Endothelial cell (in vitro differentiated cells): ENCODE measurements around the gene MLLT3. TPM values are rescaled to one million over a fixed set of nuclear protein-coding genes. Genes with fewer than 3 reads are reported as not detected.

ENCODE experiments used
- DNase-seq: peaks from one replicate; pipeline ENCODE4 v3.0.0; 2021; ENCODE audit warnings: low spot score
- H3K27ac Mint-ChIP-seq: one replicate; pipeline ENCODE4 v1.8.0; 2021; ENCODE audit warnings: mixed read lengths, inconsistent platforms; ENCODE audit not compliant: unreplicated experiment
- H3K27me3 Mint-ChIP-seq: one replicate; pipeline ENCODE4 v1.8.0; 2021; ENCODE audit warnings: mild to moderate bottlenecking, moderate library complexity, mixed read lengths, inconsistent platforms; ENCODE audit not compliant: unreplicated experiment
- H3K36me3 Mint-ChIP-seq: one replicate; pipeline ENCODE4 v1.8.0; 2021; ENCODE audit warnings: mild to moderate bottlenecking, low read depth, mixed read lengths, inconsistent platforms; ENCODE audit not compliant: unreplicated experiment
- H3K4me1 Mint-ChIP-seq: one replicate; pipeline ENCODE4 v1.8.0; 2021; ENCODE audit warnings: mild to moderate bottlenecking, mixed read lengths, inconsistent platforms; ENCODE audit not compliant: unreplicated experiment
- H3K4me3 Mint-ChIP-seq: one replicate; pipeline ENCODE4 v1.8.0; 2021; ENCODE audit warnings: mild to moderate bottlenecking, mixed read lengths, inconsistent platforms; ENCODE audit not compliant: unreplicated experiment
- H3K9me3 Mint-ChIP-seq: one replicate; pipeline ENCODE4 v1.8.0; 2021; ENCODE audit warnings: mixed read lengths, inconsistent platforms; ENCODE audit not compliant: unreplicated experiment
- CTCF ChIP-seq: fragments of 200-600 bp; sonication (generic); IDR thresholded peaks from one replicate; pipeline ENCODE4 v1.5.0; 2021; ENCODE audit warnings: antibody characterized with exemption; ENCODE audit not compliant: unreplicated experiment
- total RNA-seq: library from RNA; stranded (reverse); fragmentation: NEBNext Ultra II Directional; extraction: Animal tissue kit (Norgen Biotek cat#: 25700); gene quantifications from one replicate; pipeline ENCODE4 v1.2.1, GENCODE V29; 2021; ENCODE audit not compliant: unreplicated experiment

MLLT3 gene
- total RNA-seq, 1 donor from 2014 or later, result 25.2 TPM

DNA sequence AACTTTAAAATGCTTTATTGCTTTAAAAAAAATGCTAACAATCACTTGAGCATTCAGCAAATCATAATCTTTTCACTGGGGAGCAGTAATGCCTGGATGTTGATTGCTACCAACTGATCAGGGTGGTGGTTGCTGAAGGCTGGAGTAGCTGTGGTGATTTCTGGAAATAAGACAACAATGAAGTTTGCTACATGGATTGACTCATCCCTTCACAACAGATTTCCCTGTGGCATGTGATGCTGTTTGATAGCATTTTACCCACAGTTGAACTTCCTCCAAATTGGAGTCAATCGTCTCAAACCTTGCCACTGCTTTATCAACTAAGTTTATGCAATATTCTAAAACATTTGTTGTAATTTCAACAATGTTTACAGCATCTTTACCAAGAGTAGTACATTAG lies 83.3 kb downstream of the MLLT3 start:
- no peaks in the 10 kb centered on the region for H3K4me1 Mint-ChIP-seq
- no peak overlapping the region for H3K4me3 Mint-ChIP-seq
- H3K27ac Mint-ChIP-seq, result no peak overlapping the region
- DNase-seq, result no peak
- peaks cover 27% of the 10 kb centered on the region for H3K36me3 Mint-ChIP-seq
- H3K27me3 Mint-ChIP-seq, result no peaks in the 10 kb centered on the region
- H3K9me3 Mint-ChIP-seq, result peaks cover 21% of the 10 kb centered on the region
- TF ChIP-seq CTCF, result no peak

DNA sequence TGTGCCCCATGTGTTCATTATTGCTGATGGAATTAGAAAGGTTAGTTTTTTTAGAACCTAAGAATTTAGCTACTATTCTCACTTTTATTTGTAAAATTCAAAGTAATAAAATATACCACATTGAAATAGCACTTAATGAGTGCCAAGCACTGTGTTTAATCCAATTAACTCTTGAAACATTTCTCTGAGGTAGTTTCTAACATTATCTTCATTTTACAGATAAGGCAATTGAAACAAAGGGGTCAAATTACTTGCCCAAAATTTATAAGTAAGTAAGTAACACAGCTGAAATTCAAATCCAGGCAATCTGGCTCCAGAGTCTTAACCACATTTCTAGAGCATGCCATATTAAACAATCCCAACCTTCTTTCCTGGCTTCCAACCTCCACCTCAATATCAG lies 84.2 kb downstream of the MLLT3 start:
- DNase-seq, result no peak
- Mint-ChIP-seq H3K4me3 (no peak overlapping the region), H3K27ac (no peak overlapping the region), H3K36me3 (peaks cover 27% of the 10 kb centered on the region), H3K4me1 (no peaks in the 10 kb centered on the region), H3K9me3 (peaks cover 21% of the 10 kb centered on the region), H3K27me3 (no peaks in the 10 kb centered on the region)
- TF ChIP-seq CTCF, result no peak

- TF ChIP-seq CTCF, result no peak
- Mint-ChIP-seq H3K4me3 (no peak overlapping the region), H3K27ac (no peak overlapping the region), H3K4me1 (no peaks in the 10 kb centered on the region), H3K27me3 (no peaks in the 10 kb centered on the region), H3K9me3 (peaks cover 21% of the 10 kb centered on the region), H3K36me3 (peaks cover 24% of the 10 kb centered on the region)
- DNase-seq, result no peak
These were observed 85.0 kb downstream of the MLLT3 start for GRCh38 chr9:20537294-20537693.

- no peak for DNase-seq
- Mint-ChIP-seq H3K4me3 (no peak overlapping the region), H3K27ac (no peak overlapping the region), H3K27me3 (no peaks in the 10 kb centered on the region), H3K9me3 (no peaks in the 10 kb centered on the region), H3K36me3 (no peaks in the 10 kb centered on the region), H3K4me1 (peaks cover 4% of the 10 kb centered on the region)
- no peak for TF ChIP-seq CTCF
These were observed 89.7 kb downstream of the MLLT3 start for GRCh38 chr9:20532584-20532983.

GRCh38 chr9:20529837-20530236 lies 92.5 kb downstream of the MLLT3 start:
- no peak for DNase-seq
- Mint-ChIP-seq H3K36me3 (no peaks in the 10 kb centered on the region), H3K27ac (no peak overlapping the region), H3K9me3 (no peaks in the 10 kb centered on the region), H3K4me3 (no peak overlapping the region), H3K27me3 (no peaks in the 10 kb centered on the region), H3K4me1 (peaks cover 4% of the 10 kb centered on the region)
- no peak for TF ChIP-seq CTCF
